ENCODE results near the gene LYRM1. TPM values are rescaled to one million over a fixed set of nuclear protein-coding genes. Genes with fewer than 3 reads are reported as not detected.

The LYRM1 gene
- polyA plus RNA-seq, 1 donor from 2014 or later = 125 TPM

GRCh38 chr16:20899071-20899470, 1.5 kb upstream of the LYRM1 start:
- H3K27me3 ChIP-seq (ENCODE audit: insufficient read depth, low read depth, low read length) = no peaks in the 10 kb centered on the region
- H3K4me2 ChIP-seq (ENCODE audit: low read length) = peak overlapping the region; percentile 75
- no peaks in the 10 kb centered on the region for H3F3A ChIP-seq (ENCODE audit: insufficient read depth, low read length, poor library complexity, severe bottlenecking)
- H3K4me3 ChIP-seq (ENCODE audit: low read length) = peak overlapping the region; percentile 83
- peak overlapping the region; percentile 99 for H3K9ac ChIP-seq (ENCODE audit: low read length)
- peak overlapping the region; percentile 100 for H3K27ac ChIP-seq (ENCODE audit: low read length)
- H3K79me2 ChIP-seq (replicated peaks; ENCODE audit: insufficient read depth, low read length) = peaks cover 59% of the 10 kb centered on the region
- H3K9me3 ChIP-seq (ENCODE audit: low read length) = no peaks in the 10 kb centered on the region
- H4K20me1 ChIP-seq (ENCODE audit: insufficient read depth) = no peaks in the 10 kb centered on the region
- H3K36me3 ChIP-seq (ENCODE audit: insufficient read depth, low read length) = no peaks in the 10 kb centered on the region
- no peaks in the 10 kb centered on the region for H3K9me2 ChIP-seq (ENCODE audit: insufficient read depth, low read length)
- TF ChIP-seq POLR2AphosphoS5 (IDR thresholded peaks at IDR 0.05) = no peak
- TF ChIP-seq EZH2 (IDR thresholded peaks at IDR 0.05; ENCODE audit: borderline replicate concordance, insufficient read depth, low read length, poor library complexity, severe bottlenecking) = no peak
- no peak for TF ChIP-seq REST (IDR thresholded peaks at IDR 0.05; ENCODE audit: borderline replicate concordance)
- H2AFZ ChIP-seq (ENCODE audit: low read depth, low read length) = peak overlapping the region; percentile 46

- peak overlapping the region; percentile 100 for H3K27ac ChIP-seq (ENCODE audit: low read length)
- peaks cover 59% of the 10 kb centered on the region for H3K79me2 ChIP-seq (replicated peaks; ENCODE audit: insufficient read depth, low read length)
These were observed 883 bp upstream of the LYRM1 start for GRCh38 chr16:20899477-20900298.

More at GRCh38 chr16:20899477-20900298, 883 bp upstream of the LYRM1 start:
- Histone ChIP-seq H3K9me3 (ENCODE audit: low read length) (no peaks in the 10 kb centered on the region), H3K9ac (ENCODE audit: low read length) (peak overlapping the region; percentile 99), H3K4me2 (ENCODE audit: low read length) (peak overlapping the region; percentile 75), H3K27me3 (ENCODE audit: insufficient read depth, low read depth, low read length) (no peaks in the 10 kb centered on the region), H3F3A (ENCODE audit: insufficient read depth, low read length, poor library complexity, severe bottlenecking) (no peaks in the 10 kb centered on the region), H3K4me3 (ENCODE audit: low read length) (peak overlapping the region; percentile 83), H2AFZ (ENCODE audit: low read depth, low read length) (peak overlapping the region; percentile 46), H4K20me1 (ENCODE audit: insufficient read depth) (no peaks in the 10 kb centered on the region), H3K9me2 (ENCODE audit: insufficient read depth, low read length) (no peaks in the 10 kb centered on the region), H3K36me3 (ENCODE audit: insufficient read depth, low read length) (no peaks in the 10 kb centered on the region)
- TF ChIP-seq REST (IDR thresholded peaks at IDR 0.05; ENCODE audit: borderline replicate concordance) (no peak), RAD21 (conservative IDR thresholded peaks at IDR 0.05) (peak; percentile 26), EZH2 (IDR thresholded peaks at IDR 0.05; ENCODE audit: borderline replicate concordance, insufficient read depth, low read length, poor library complexity, severe bottlenecking) (no peak), SMC3 (conservative IDR thresholded peaks at IDR 0.05; ENCODE audit: poor library complexity) (peak; percentile 32), POLR2AphosphoS5 (IDR thresholded peaks at IDR 0.05) (no peak), TAF1 (IDR thresholded peaks at IDR 0.05; ENCODE audit: low read depth) (no peak), MXI1 (conservative IDR thresholded peaks at IDR 0.05; ENCODE audit: poor library complexity, severe bottlenecking) (peak; percentile 18), EP300 (conservative IDR thresholded peaks at IDR 0.05; ENCODE audit: poor library complexity, severe bottlenecking) (no peak), CTCF (IDR thresholded peaks at IDR 0.05; ENCODE audit: poor library complexity, severe bottlenecking) (no peak)

Data from neural cell (in vitro differentiated cells).